ENCODE measurements around the gene NHLRC4. TPM values are rescaled to one million over a fixed set of nuclear protein-coding genes. Genes with fewer than 3 reads are reported as not detected.
"Not testable (repeated sequence)": the region's sequence is repeated elsewhere in the genome, so short reads cannot be mapped to it uniquely, and the experiment has no call there.

Gene NHLRC4
- total RNA-seq, 2 donors from 2014 or later = 0.33 to 0.48 TPM

- Mint-ChIP-seq H3K36me3 (no peaks in the 10 kb centered on the region), H3K27me3 (no peaks in the 10 kb centered on the region), H3K9me3 (no peaks in the 10 kb centered on the region), H3K4me3 (no peak overlapping the region), H3K27ac (peak overlapping the region; percentile 33 to 47), H3K4me1 (ENCODE audit: low read depth in 2 of 2) (peaks cover 33 to 41% of the 10 kb centered on the region in 2 donors)
- DNase-seq (ENCODE audit: low spot score) (no peak), ATAC-seq (no peak)
Measured at GRCh38 chr16:593807-594206, 27.0 kb downstream of the NHLRC4 start.

GRCh38 chr16:595094-595528 lies 28.3 kb downstream of the NHLRC4 start:
- no peaks in the 10 kb centered on the region for H3K27me3 Mint-ChIP-seq
- H3K4me1 Mint-ChIP-seq (ENCODE audit: low read depth in 2 of 2) = peaks cover 33 to 37% of the 10 kb centered on the region in 2 donors
- H3K36me3 Mint-ChIP-seq = no peaks in the 10 kb centered on the region
- H3K27ac Mint-ChIP-seq = no peak overlapping the region
- DNase-seq (ENCODE audit: low spot score) (no peak), ATAC-seq (no peak)
- H3K4me3 Mint-ChIP-seq = no peak overlapping the region
- no peaks in the 10 kb centered on the region for H3K9me3 Mint-ChIP-seq

DNA sequence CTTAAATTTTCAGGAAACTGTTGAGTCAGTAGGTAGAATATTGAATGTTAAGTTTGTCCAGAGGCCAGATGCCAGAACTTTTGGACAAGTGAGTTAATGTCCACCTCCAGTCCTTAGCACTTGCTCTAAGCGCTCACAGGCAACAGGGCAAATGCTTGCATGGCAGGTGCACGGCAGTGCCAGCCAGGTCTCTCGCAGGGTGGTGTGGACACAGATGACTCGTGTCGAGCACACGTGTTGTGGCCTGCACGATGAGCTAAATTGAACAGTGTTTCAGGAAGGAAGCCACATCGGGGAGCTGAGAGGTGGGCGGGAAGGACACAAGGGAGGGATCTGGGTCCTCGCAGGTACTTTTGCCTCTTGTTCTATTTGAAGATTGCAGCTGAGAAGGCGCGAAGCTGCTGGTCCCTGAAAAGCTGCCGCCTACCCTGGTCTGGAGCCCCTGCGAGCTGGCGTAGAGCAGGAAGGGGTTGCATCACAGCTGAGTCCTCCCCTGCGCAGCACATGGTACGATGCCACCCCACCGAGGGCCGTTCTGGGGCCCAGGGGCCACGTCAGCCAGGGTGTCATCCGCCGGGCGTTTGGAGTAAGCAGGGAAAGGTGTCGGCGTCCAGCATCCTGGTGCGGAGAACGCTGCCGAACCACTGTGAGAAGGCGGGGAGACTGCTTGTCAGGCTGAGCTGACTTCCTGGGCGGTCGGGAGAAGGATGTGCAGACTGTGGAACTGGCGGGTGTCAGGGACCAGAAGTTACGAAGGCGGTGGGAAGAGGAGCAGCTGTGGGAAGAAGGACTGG lies 29.3 kb downstream of the NHLRC4 start:
- DNase-seq (ENCODE audit: low spot score) = no peak
- no peaks in the 10 kb centered on the region for H3K36me3 Mint-ChIP-seq
- H3K27ac Mint-ChIP-seq = no peak overlapping the region
- H3K4me1 Mint-ChIP-seq (ENCODE audit: low read depth in 2 of 2) = peaks cover 25 to 31% of the 10 kb centered on the region in 2 donors
- ATAC-seq = no peak
- H3K4me3 Mint-ChIP-seq = no peak overlapping the region
- no peaks in the 10 kb centered on the region for H3K27me3 Mint-ChIP-seq
- H3K9me3 Mint-ChIP-seq = no peaks in the 10 kb centered on the region

DNA sequence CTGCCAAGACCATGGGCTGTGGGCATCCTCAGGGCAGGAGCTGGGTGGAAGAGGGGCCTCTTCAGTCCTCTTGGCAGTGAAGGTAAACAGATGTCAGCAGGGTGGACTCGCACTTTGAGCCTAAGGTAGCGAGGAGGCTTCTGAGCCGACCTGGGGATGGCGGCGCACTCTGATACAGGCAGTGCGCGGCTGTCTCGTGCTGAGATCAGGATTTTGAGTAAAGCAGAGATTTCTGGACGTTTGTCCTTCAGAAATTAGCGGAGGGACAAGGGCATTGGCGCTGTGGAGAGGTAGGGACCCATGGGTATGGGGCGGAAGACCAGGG lies 29.9 kb downstream of the NHLRC4 start:
- DNase-seq (ENCODE audit: low spot score) (no peak), ATAC-seq (no peak)
- H3K27ac Mint-ChIP-seq = no peak overlapping the region
- peaks cover 22 to 29% of the 10 kb centered on the region in 2 donors for H3K4me1 Mint-ChIP-seq (ENCODE audit: low read depth in 2 of 2)
- no peaks in the 10 kb centered on the region for H3K36me3 Mint-ChIP-seq
- H3K4me3 Mint-ChIP-seq = no peak overlapping the region
- no peaks in the 10 kb centered on the region for H3K27me3 Mint-ChIP-seq
- no peaks in the 10 kb centered on the region for H3K9me3 Mint-ChIP-seq

DNA sequence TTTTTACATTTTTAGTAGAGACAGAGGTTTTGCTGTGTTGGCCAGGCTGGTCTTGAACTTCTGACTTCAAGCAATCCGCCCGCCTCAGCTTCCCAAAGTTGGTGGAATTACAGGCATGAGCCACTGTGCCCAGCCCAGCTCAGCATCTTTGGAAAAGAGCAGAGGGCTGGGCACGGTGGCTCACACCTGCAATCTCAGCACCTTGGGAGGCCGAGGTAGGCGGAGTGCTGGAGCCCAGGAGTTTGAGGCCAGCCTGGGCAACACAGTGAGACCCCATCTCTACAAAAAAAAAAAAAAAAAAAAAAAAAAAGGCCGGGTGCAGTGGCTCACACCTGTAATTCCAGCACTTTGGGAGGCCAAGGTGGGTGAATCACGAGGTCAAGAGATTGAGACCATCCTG lies 30.9 kb downstream of the NHLRC4 start:
- H3K9me3 Mint-ChIP-seq; H3K4me3 Mint-ChIP-seq; H3K36me3 Mint-ChIP-seq; H3K27ac Mint-ChIP-seq; DNase-seq (ENCODE audit: low spot score); ATAC-seq; H3K27me3 Mint-ChIP-seq: not testable (repeated sequence)
- H3K4me1 Mint-ChIP-seq (ENCODE audit: low read depth in 2 of 2) = peaks cover 19 to 26% of the 10 kb centered on the region in 2 donors

GRCh38 chr16:598823-599739 lies 32.3 kb downstream of the NHLRC4 start:
- no peak for DNase-seq (ENCODE audit: low spot score)
- no peaks in the 10 kb centered on the region for H3K36me3 Mint-ChIP-seq
- H3K4me1 Mint-ChIP-seq (ENCODE audit: low read depth in 2 of 2) = peaks cover 16 to 24% of the 10 kb centered on the region in 2 donors

DNA sequence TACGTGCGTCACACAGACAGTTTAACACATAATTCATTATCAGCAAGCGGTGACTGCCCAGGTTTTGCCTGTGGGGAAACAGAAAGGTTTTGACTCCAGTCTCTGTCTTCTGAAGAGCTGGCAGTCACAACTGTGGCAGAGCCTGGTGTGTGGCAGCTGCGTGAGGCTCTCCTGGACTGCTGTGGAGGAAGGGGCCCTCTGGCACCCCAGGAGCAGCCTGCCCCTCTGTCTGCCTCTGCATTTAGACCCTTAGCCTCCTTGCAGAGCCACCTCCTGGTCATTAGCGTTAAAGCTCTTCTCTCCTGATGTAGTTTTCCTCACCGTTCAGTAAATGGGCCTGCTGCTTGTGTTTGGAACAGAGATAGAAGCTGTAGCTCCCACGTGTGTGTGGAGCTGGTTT lies 34.0 kb downstream of the NHLRC4 start:
- Mint-ChIP-seq H3K36me3 (no peaks in the 10 kb centered on the region), H3K9me3 (no peaks in the 10 kb centered on the region), H3K27ac (no peak overlapping the region), H3K4me3 (no peak overlapping the region), H3K27me3 (no peaks in the 10 kb centered on the region), H3K4me1 (ENCODE audit: low read depth in 2 of 2) (peaks cover 9 to 19% of the 10 kb centered on the region in 2 donors)
- ATAC-seq = no peak
- no peak for DNase-seq (ENCODE audit: low spot score)

More at GRCh38 chr16:598823-599739, 32.3 kb downstream of the NHLRC4 start:
- H3K4me3 Mint-ChIP-seq = no peak overlapping the region
- ATAC-seq = no peak
- H3K9me3 Mint-ChIP-seq = no peaks in the 10 kb centered on the region
- no peak overlapping the region for H3K27ac Mint-ChIP-seq
- no peaks in the 10 kb centered on the region for H3K27me3 Mint-ChIP-seq

- DNase-seq (ENCODE audit: low spot score) (no peak), ATAC-seq (no peak)
- Mint-ChIP-seq H3K9me3 (no peaks in the 10 kb centered on the region), H3K36me3 (no peaks in the 10 kb centered on the region), H3K4me1 (ENCODE audit: low read depth in 2 of 2) (peaks cover 9 to 12% of the 10 kb centered on the region in 2 donors), H3K4me3 (no peak overlapping the region), H3K27ac (no peak overlapping the region), H3K27me3 (no peaks in the 10 kb centered on the region)
Measured at GRCh38 chr16:603933-604332, 37.1 kb downstream of the NHLRC4 start.

GRCh38 chr16:606656-607307 lies 40.0 kb downstream of the NHLRC4 start:
- Mint-ChIP-seq H3K4me3 (no peak overlapping the region), H3K36me3 (no peaks in the 10 kb centered on the region), H3K9me3 (no peaks in the 10 kb centered on the region), H3K27ac (no peak overlapping the region), H3K4me1 (ENCODE audit: low read depth in 2 of 2) (peaks cover 13 to 17% of the 10 kb centered on the region in 2 donors), H3K27me3 (no peaks in the 10 kb centered on the region)
- no peak for DNase-seq (ENCODE audit: low spot score)
- no peak for ATAC-seq

DNA sequence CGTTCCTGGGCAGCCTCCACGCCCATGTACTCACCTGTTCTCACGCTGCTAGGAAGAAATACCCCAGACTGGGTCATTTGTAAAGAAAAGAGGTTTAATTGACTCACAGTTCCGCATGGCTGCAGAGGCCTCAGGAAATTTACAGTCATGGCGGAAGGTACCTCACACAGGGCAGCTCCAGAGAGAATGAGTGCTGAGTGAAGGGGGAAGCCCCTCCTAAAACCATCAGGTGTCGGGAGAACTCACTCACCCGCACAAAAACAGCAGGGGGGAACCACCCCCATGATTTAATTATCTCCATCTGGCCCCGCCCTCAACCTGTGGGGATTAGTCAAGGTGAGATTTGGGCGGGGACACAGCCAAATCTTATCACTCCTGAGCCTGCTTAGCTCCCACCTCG lies 41.2 kb downstream of the NHLRC4 start:
- no peak overlapping the region for H3K4me3 Mint-ChIP-seq
- H3K27ac Mint-ChIP-seq = peak overlapping the region in 1 of 2 donors; percentile 69
- peaks cover 8 to 12% of the 10 kb centered on the region in 2 donors for H3K4me1 Mint-ChIP-seq (ENCODE audit: low read depth in 2 of 2)
- no peak for ATAC-seq
- no peaks in the 10 kb centered on the region for H3K9me3 Mint-ChIP-seq
- no peak for DNase-seq (ENCODE audit: low spot score)
- no peaks in the 10 kb centered on the region for H3K36me3 Mint-ChIP-seq
- no peaks in the 10 kb centered on the region for H3K27me3 Mint-ChIP-seq

DNA sequence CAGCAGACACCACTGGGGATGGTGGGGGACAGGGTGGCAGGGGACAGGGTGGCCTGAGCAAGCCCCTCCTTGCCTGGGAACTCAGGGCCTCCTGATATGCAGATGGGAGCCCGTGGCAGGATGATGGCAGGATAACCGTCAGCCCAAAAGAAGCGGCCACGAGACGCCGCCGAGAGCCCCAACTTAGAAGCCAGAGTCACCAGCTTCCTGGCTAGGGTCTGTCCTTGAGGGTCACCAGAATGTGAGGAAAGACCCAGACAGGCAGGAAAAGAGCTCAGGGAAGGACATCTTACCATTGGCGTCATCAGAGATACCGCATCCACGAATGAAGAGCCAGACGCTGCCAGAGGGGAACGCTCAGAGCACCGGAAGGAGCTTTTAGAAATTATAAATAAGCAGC lies 42.5 kb downstream of the NHLRC4 start:
- ATAC-seq = no peak
- Mint-ChIP-seq H3K27ac (peak overlapping the region in 1 of 2 donors; percentile 60), H3K4me3 (no peak overlapping the region), H3K36me3 (no peaks in the 10 kb centered on the region), H3K9me3 (no peaks in the 10 kb centered on the region), H3K27me3 (no peaks in the 10 kb centered on the region), H3K4me1 (ENCODE audit: low read depth in 2 of 2) (peaks cover 4 to 9% of the 10 kb centered on the region in 2 donors)
- no peak for DNase-seq (ENCODE audit: low spot score)

- no peak for ATAC-seq
- no peak for DNase-seq (ENCODE audit: low spot score)
- no peak overlapping the region for H3K4me3 Mint-ChIP-seq
- peaks cover 4 to 14% of the 10 kb centered on the region in 2 donors for H3K4me1 Mint-ChIP-seq (ENCODE audit: low read depth in 2 of 2)
- H3K36me3 Mint-ChIP-seq = no peaks in the 10 kb centered on the region
- H3K27me3 Mint-ChIP-seq = no peaks in the 10 kb centered on the region
- H3K27ac Mint-ChIP-seq = no peak overlapping the region
- no peaks in the 10 kb centered on the region for H3K9me3 Mint-ChIP-seq
Measured at GRCh38 chr16:609984-610383, 43.2 kb downstream of the NHLRC4 start.

DNA sequence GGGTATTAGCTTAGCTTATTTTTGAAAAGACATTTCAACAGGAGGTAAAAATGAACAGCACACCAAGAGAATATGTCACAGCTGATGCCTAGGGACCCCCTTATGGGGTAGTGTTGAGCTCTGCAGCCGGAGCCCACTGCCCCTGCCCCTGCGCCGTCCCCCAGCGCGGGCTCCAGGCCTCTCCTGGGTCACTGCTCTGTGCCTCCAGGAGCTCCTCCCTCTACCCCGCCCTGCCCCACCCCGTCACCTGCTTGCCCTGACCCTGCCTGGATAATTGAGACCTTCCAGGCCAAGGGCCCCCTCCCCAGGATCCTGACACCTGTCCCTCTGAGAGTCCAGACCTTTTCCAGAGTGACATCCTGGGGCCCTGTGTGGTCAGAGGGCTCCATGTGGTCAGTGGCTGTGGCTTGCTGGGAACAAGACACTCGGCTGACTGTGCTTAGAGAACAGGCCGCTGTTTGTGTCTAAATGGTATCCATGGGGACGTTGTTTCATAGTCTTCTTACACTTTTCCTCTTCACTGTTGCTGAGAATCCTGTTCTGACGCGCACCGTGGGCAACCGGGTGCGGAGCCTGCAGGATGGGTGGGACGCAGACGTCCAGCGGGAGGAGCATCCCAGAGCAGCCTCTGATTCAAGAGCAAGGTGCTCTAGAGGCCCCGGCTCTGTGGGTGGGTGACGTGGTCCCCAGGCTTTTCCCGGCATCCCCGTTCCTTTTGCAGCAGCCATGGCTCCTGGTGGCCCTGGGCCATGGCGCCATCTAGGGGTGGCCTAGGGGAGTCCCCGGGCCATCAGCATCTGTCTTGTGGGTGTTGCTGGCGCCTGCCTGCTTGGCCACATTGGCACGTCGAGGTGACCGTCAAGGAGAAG lies 43.9 kb downstream of the NHLRC4 start:
- H3K4me1 Mint-ChIP-seq (ENCODE audit: low read depth in 2 of 2) = peaks cover 4 to 10% of the 10 kb centered on the region in 2 donors
- H3K9me3 Mint-ChIP-seq = no peaks in the 10 kb centered on the region
- no peak overlapping the region for H3K27ac Mint-ChIP-seq

More for the DNA sequence above, 43.9 kb downstream of the NHLRC4 start:
- H3K4me3 Mint-ChIP-seq = no peak overlapping the region
- H3K36me3 Mint-ChIP-seq = no peaks in the 10 kb centered on the region
- DNase-seq (ENCODE audit: low spot score) (no peak), ATAC-seq (peak; percentile 75 to 76)
- H3K27me3 Mint-ChIP-seq = no peaks in the 10 kb centered on the region
